Measurements from ENCODE around the gene KLKB1. TPM values are rescaled to one million over a fixed set of nuclear protein-coding genes. Genes with fewer than 3 reads are reported as not detected.
"Not testable (repeated sequence)": the region's sequence is repeated elsewhere in the genome, so short reads cannot be mapped to it uniquely, and the experiment has no call there.

The KLKB1 gene
- total RNA-seq, 1 donor from 2014 or later: 0.29 TPM

GRCh38 chr4:186265683-186266652 is 38.7 kb downstream of the KLKB1 start, which contains the start of gene F11:
Gene F11, plus strand, starts transcription at chr4:186266189. Its CDS starts 948 bp downstream, at chr4:186267137.
- H3K4me1 Mint-ChIP-seq (ENCODE audit: low read depth, unreplicated experiment): peaks cover 4% of the 10 kb centered on the region
- peak within 1 kb of the TSS; percentile 85 for H3K4me3 Mint-ChIP-seq (ENCODE audit: unreplicated experiment)

DNA sequence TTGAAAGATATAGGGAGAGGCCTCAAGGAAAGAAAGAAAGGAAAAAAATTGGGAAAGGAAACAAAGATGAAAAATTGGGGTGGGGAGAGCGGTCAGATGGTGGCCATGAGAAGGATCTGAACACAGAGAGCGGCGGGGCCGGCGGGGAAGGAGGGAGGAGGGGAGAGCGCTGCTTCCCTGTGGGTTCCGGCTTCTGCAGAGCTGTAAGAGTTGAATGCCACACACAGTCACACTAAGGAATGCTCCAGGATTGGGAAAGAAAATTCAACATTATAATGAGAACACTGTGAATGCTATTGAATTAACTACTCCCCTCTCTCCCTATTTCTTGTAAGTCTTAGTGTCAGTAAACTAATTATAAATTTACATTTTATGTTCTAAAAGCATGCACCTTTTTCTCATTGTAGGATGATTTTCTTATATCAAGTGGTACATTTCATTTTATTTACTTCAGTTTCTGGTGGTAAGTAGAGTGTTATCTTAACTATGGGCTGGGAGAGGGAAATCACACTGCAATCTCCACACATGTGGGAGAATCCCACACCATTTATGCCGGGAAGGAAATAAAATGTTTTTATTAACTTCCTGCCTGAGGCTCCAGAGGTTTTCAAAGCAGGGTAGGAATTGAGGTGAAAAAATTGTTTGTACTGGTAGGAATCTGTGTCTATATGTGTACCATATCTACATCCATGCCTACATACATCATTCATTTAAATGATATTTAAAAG is 39.6 kb downstream of the KLKB1 start:
- Mint-ChIP-seq H3K27me3 (ENCODE audit: unreplicated experiment) (peaks cover 2% of the 10 kb centered on the region), H3K27ac (ENCODE audit: unreplicated experiment) (peak overlapping the region; percentile 82), H3K9me3 (ENCODE audit: unreplicated experiment) (no peaks in the 10 kb centered on the region), H3K4me1 (ENCODE audit: low read depth, unreplicated experiment) (peaks cover 4% of the 10 kb centered on the region), H3K4me3 (ENCODE audit: unreplicated experiment) (peak overlapping the region; percentile 85), H3K36me3 (ENCODE audit: unreplicated experiment) (no peaks in the 10 kb centered on the region)
- TF ChIP-seq, protein P1, sequence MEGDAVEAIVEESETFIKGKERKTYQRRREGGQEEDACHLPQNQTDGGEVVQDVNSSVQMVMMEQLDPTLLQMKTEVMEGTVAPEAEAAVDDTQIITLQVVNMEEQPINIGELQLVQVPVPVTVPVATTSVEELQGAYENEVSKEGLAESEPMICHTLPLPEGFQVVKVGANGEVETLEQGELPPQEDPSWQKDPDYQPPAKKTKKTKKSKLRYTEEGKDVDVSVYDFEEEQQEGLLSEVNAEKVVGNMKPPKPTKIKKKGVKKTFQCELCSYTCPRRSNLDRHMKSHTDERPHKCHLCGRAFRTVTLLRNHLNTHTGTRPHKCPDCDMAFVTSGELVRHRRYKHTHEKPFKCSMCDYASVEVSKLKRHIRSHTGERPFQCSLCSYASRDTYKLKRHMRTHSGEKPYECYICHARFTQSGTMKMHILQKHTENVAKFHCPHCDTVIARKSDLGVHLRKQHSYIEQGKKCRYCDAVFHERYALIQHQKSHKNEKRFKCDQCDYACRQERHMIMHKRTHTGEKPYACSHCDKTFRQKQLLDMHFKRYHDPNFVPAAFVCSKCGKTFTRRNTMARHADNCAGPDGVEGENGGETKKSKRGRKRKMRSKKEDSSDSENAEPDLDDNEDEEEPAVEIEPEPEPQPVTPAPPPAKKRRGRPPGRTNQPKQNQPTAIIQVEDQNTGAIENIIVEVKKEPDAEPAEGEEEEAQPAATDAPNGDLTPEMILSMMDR (IDR thresholded peaks at IDR 0.05; ENCODE audit: partially characterized antibody, unreplicated experiment): no peak
- DNase-seq: peak; percentile 68

More at GRCh38 chr4:186265683-186266652, 38.7 kb downstream of the KLKB1 start, which contains the start of gene F11:
- H3K27me3 Mint-ChIP-seq (ENCODE audit: unreplicated experiment): peaks cover 2% of the 10 kb centered on the region
- no peaks in the 10 kb centered on the region for H3K9me3 Mint-ChIP-seq (ENCODE audit: unreplicated experiment)
- H3K27ac Mint-ChIP-seq (ENCODE audit: unreplicated experiment): peak within 1 kb of the TSS; percentile 82
- no peaks in the 10 kb centered on the region for H3K36me3 Mint-ChIP-seq (ENCODE audit: unreplicated experiment)
- no peak for DNase-seq
- TF ChIP-seq, protein P1 (IDR thresholded peaks at IDR 0.05; ENCODE audit: partially characterized antibody, unreplicated experiment): no peak

DNA sequence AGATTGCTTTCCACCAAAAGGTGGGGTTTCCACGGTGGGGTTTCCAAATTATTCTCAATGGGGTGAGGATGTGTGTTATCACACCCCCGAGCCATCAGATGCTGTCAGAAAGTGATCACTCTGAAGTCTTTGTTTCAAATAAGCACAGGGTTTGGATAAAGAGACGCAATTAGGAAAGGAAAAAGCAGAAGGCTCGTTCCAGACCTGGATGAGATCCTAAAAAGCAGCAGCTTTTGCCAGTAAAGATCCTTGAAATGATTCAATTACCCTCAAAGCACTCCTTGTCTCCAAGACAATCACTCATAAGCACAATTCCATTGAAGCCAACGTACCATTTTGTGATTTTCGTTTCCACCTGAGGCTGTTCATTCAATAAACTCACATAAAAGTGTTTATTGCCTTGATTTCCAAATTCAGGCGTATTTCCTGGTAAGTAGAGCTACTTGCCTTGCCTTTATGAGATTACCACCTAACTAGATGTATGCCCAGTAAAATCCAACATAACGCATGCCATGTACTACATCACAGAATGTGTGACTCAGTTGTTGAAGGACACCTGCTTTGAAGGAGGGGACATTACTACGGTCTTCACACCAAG is 43.9 kb downstream of the KLKB1 start:
- no peaks in the 10 kb centered on the region for H3K36me3 Mint-ChIP-seq (ENCODE audit: unreplicated experiment)
- H3K4me1 Mint-ChIP-seq (ENCODE audit: low read depth, unreplicated experiment): peaks cover 4% of the 10 kb centered on the region
- TF ChIP-seq, protein P1 (IDR thresholded peaks at IDR 0.05; ENCODE audit: partially characterized antibody, unreplicated experiment): no peak
- H3K27ac Mint-ChIP-seq (ENCODE audit: unreplicated experiment): no peak overlapping the region
- H3K9me3 Mint-ChIP-seq (ENCODE audit: unreplicated experiment): no peaks in the 10 kb centered on the region
- no peak for DNase-seq
- H3K27me3 Mint-ChIP-seq (ENCODE audit: unreplicated experiment): no peaks in the 10 kb centered on the region
- no peak overlapping the region for H3K4me3 Mint-ChIP-seq (ENCODE audit: unreplicated experiment)

DNA sequence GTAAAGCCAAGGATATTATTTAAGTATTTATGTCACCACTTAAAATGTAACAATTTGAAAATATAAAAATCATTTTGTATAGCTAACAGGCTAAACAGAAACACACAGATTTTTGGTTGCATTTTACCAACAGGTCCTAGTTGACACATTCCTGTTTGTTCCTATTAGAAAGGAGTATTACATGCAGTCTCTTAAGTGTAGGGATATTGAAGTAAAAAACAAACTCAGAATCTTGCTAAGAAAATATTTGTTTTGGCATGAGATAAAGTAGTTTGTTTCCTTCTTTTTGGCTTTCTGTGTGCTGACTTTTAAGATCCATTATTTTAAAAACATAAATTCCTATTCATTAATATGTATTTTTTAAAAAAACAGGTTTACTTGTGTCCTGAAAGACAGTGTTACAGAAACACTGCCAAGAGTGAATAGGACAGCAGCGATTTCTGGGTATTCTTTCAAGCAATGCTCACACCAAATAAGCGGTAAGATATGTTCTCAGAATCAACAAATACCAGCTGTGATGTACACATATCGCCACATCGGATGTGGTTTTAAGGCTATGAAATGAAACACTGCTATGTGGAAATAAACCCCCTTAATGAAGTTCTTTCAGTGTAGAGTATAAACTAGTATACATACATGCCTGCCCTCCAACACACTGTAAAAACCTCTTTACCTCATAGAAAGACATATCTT is 45.5 kb downstream of the KLKB1 start:
- Mint-ChIP-seq H3K27me3 (ENCODE audit: unreplicated experiment) (no peaks in the 10 kb centered on the region), H3K27ac (ENCODE audit: unreplicated experiment) (no peak overlapping the region), H3K36me3 (ENCODE audit: unreplicated experiment) (no peaks in the 10 kb centered on the region), H3K9me3 (ENCODE audit: unreplicated experiment) (no peaks in the 10 kb centered on the region), H3K4me1 (ENCODE audit: low read depth, unreplicated experiment) (no peaks in the 10 kb centered on the region), H3K4me3 (ENCODE audit: unreplicated experiment) (no peak overlapping the region)
- TF ChIP-seq, protein P1 (IDR thresholded peaks at IDR 0.05; ENCODE audit: partially characterized antibody, unreplicated experiment): no peak
- DNase-seq: no peak

GRCh38 chr4:186273392-186273789 is 46.1 kb downstream of the KLKB1 start:
- H3K4me1 Mint-ChIP-seq (ENCODE audit: low read depth, unreplicated experiment); H3K27me3 Mint-ChIP-seq (ENCODE audit: unreplicated experiment); DNase-seq; H3K4me3 Mint-ChIP-seq (ENCODE audit: unreplicated experiment); H3K9me3 Mint-ChIP-seq (ENCODE audit: unreplicated experiment); H3K36me3 Mint-ChIP-seq (ENCODE audit: unreplicated experiment); H3K27ac Mint-ChIP-seq (ENCODE audit: unreplicated experiment): not testable (repeated sequence)
